GM21717 (cell line): ENCODE data around the gene GALNT14.

Experiments used
- ATAC-seq: cut with Tn5 transposase; IDR thresholded peaks from one replicate; pipeline ENCODE4 v1.9.1; 2021; ENCODE audit warnings: mild to moderate bottlenecking, moderate library complexity; ENCODE audit not compliant: unreplicated experiment

GALNT14 gene

GRCh38 chr2:31089645-31090044 is 48.6 kb downstream of the GALNT14 start:
- ATAC-seq, result no peak

GRCh38 chr2:31088504-31089195 is 49.6 kb downstream of the GALNT14 start:
- ATAC-seq, result no peak

- ATAC-seq, result no peak
These were observed 50.7 kb downstream of the GALNT14 start for GRCh38 chr2:31087491-31087890.

- no peak for ATAC-seq
These were observed 51.6 kb downstream of the GALNT14 start for GRCh38 chr2:31086590-31086989.

- no peak for ATAC-seq
These were observed 54.8 kb downstream of the GALNT14 start for GRCh38 chr2:31083234-31083993.

GRCh38 chr2:31082002-31082401 is 56.2 kb downstream of the GALNT14 start:
- no peak for ATAC-seq

- ATAC-seq, result no peak
These were observed 56.7 kb downstream of the GALNT14 start for GRCh38 chr2:31081492-31081891.

- no peak for ATAC-seq
These were observed 57.9 kb downstream of the GALNT14 start for GRCh38 chr2:31080361-31080760.

GRCh38 chr2:31079665-31080064 is 58.6 kb downstream of the GALNT14 start:
- no peak for ATAC-seq

GRCh38 chr2:31078579-31079105 is 59.6 kb downstream of the GALNT14 start:
- ATAC-seq, result no peak

GRCh38 chr2:31078011-31078410 is 60.2 kb downstream of the GALNT14 start:
- ATAC-seq, result no peak

- ATAC-seq, result no peak
These were observed 62.2 kb downstream of the GALNT14 start for GRCh38 chr2:31075941-31076590.

GRCh38 chr2:31075431-31075830 is 62.8 kb downstream of the GALNT14 start:
- no peak for ATAC-seq

- ATAC-seq, result no peak
These were observed 66.5 kb downstream of the GALNT14 start for GRCh38 chr2:31071741-31072140.

- no peak for ATAC-seq
These were observed 67.7 kb downstream of the GALNT14 start for GRCh38 chr2:31070339-31071125.

GRCh38 chr2:31069643-31070325 is 68.5 kb downstream of the GALNT14 start:
- ATAC-seq, result no peak

GRCh38 chr2:31067259-31067658 is 71.0 kb downstream of the GALNT14 start:
- no peak for ATAC-seq

GRCh38 chr2:31066551-31066950 is 71.7 kb downstream of the GALNT14 start:
- no peak for ATAC-seq

GRCh38 chr2:31066086-31066485 is 72.2 kb downstream of the GALNT14 start:
- no peak for ATAC-seq

- ATAC-seq, result no peak
These were observed 72.9 kb downstream of the GALNT14 start for GRCh38 chr2:31065356-31065755.
